H1 (cell line): ENCODE measurements around the gene DCDC1. TPM values are rescaled to one million over a fixed set of nuclear protein-coding genes. Genes with fewer than 3 reads are reported as not detected.

ENCODE experiments used
- GTF2F1 ChIP-seq: IDR thresholded peaks from 2 replicates; pipeline ENCODE4 v1.6.1; 2012; ENCODE audit warnings: low read depth, low read length, improper control_type of control experiment, borderline replicate concordance
- NRF1 ChIP-seq: IDR thresholded peaks from 2 replicates; pipeline ENCODE4 v1.6.1; 2011; ENCODE audit warnings: mild to moderate bottlenecking, low read depth, low read length, improper control_type of control experiment
- RAD21 ChIP-seq, 2 experiments: IDR thresholded peaks in 1 of 2; conservative IDR thresholded peaks in 1 of 2; 2 replicates each; pipeline ENCODE4 v1.6.1; 2011; ENCODE audit warnings: low read depth in 2 of 2, low read length in 2 of 2, improper control_type of control experiment in 1 of 2, inconsistent platforms in 1 of 2, mild to moderate bottlenecking in 1 of 2, moderate library complexity in 1 of 2
- polyA plus RNA-seq, 7 experiments: library from polyadenylated mRNA; depleted of rRNA in 3 of 7; stranded (reverse) in 5 of 7; unstranded in 2 of 7; fragments of >200 nt in 5 of 7; fragments of 200-250 nt in 2 of 7; gene quantifications; 1 replicate in 5 of 7; 2 replicates in 1 of 7; 4 replicates in 1 of 7; pipeline versions ENCODE4 v1.2.1 to v1.2.3, GENCODE V29; 2011 to 2013; ENCODE audit warnings: missing spikeins in 2 of 7, mixed read lengths in 2 of 7
- total RNA-seq: library from RNA; stranded (reverse); fragmentation: NEBNext Ultra II Directional; extraction: Animal tissue kit (Norgen Biotek cat#: 25700); gene quantifications from 2 replicates; pipeline ENCODE4 v1.2.1, GENCODE V29; 2021

Gene DCDC1
- total and polyA plus RNA-seq, 2 of the 8 experiments (the other 6 are each of a cell fraction or from before 2014, with no cell fraction given): 0.15 to 0.56 TPM

DNA sequence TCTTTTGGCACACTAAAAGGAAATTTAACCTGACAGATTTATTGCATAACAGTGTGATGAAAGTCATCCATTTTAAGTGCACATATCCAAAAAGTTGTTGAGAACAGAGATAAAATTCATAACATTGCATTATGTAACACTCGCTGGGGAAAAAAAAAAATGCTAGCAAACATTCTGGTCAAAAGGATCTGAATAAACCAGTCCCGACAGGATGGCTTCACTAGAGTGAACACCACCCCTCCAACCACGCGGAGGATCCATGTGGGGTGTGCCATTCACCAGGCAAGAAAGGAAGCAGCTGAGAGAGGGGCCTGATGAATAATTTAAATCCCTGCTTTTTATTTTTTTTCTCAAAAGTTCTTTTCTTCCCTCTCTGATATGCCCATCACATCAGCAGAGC lies 258.7 kb downstream of the DCDC1 start (continued):
- TF ChIP-seq RAD21 (IDR thresholded peaks at IDR 0.05 in 1 of 2, conservative IDR thresholded peaks at IDR 0.05 in 1 of 2; ENCODE audit: low read depth in 2 of 2, low read length in 2 of 2) (no peak), GTF2F1 (no peak), NRF1 (no peak)
- TF ChIP-seq, all 59 proteins: peak for 0
